Measurements from ENCODE around the gene PRKAG1.

PRKAG1 gene

GRCh38 chr12:49037111-49037946 lies 18.8 kb upstream of the PRKAG1 start:
- no peaks in the 10 kb centered on the region for H3K4me1 ChIP-seq (ENCODE audit: control insufficient read depth, insufficient read depth, low read length)
- peaks cover 95% of the 10 kb centered on the region for H3K36me3 ChIP-seq (ENCODE audit: control insufficient read depth, insufficient read depth, low read length)
- no peak overlapping the region for H3K9ac ChIP-seq (ENCODE audit: low read length)
- H3K9me3 ChIP-seq (ENCODE audit: control insufficient read depth, insufficient read depth, low read depth, low read length): no peaks in the 10 kb centered on the region
- H3K27ac ChIP-seq (ENCODE audit: low read depth, low read length): no peak overlapping the region
- no peak overlapping the region for H3K4me3 ChIP-seq (ENCODE audit: low read depth, low read length)
- H3K27me3 ChIP-seq (ENCODE audit: control insufficient read depth, insufficient read depth, low read length): no peaks in the 10 kb centered on the region

GRCh38 chr12:49036029-49036428 lies 17.5 kb upstream of the PRKAG1 start:
- no peak overlapping the region for H3K27ac ChIP-seq (ENCODE audit: low read depth, low read length)
- no peak overlapping the region for H3K9ac ChIP-seq (ENCODE audit: low read length)
- H3K9me3 ChIP-seq (ENCODE audit: control insufficient read depth, insufficient read depth, low read depth, low read length): no peaks in the 10 kb centered on the region
- H3K36me3 ChIP-seq (ENCODE audit: control insufficient read depth, insufficient read depth, low read length): peaks cover 95% of the 10 kb centered on the region
- no peak overlapping the region for H3K4me3 ChIP-seq (ENCODE audit: low read depth, low read length)
- H3K27me3 ChIP-seq (ENCODE audit: control insufficient read depth, insufficient read depth, low read length): no peaks in the 10 kb centered on the region
- H3K4me1 ChIP-seq (ENCODE audit: control insufficient read depth, insufficient read depth, low read length): no peaks in the 10 kb centered on the region

GRCh38 chr12:49034286-49034622 lies 15.7 kb upstream of the PRKAG1 start:
- Histone ChIP-seq H3K36me3 (ENCODE audit: control insufficient read depth, insufficient read depth, low read length) (peaks cover 95% of the 10 kb centered on the region), H3K27ac (ENCODE audit: low read depth, low read length) (no peak overlapping the region), H3K4me1 (ENCODE audit: control insufficient read depth, insufficient read depth, low read length) (no peaks in the 10 kb centered on the region), H3K27me3 (ENCODE audit: control insufficient read depth, insufficient read depth, low read length) (no peaks in the 10 kb centered on the region), H3K9me3 (ENCODE audit: control insufficient read depth, insufficient read depth, low read depth, low read length) (no peaks in the 10 kb centered on the region), H3K4me3 (ENCODE audit: low read depth, low read length) (no peak overlapping the region), H3K9ac (ENCODE audit: low read length) (no peak overlapping the region)

- H3K4me3 ChIP-seq (ENCODE audit: low read depth, low read length): no peak overlapping the region
- no peaks in the 10 kb centered on the region for H3K9me3 ChIP-seq (ENCODE audit: control insufficient read depth, insufficient read depth, low read depth, low read length)
- H3K4me1 ChIP-seq (ENCODE audit: control insufficient read depth, insufficient read depth, low read length): no peaks in the 10 kb centered on the region
- H3K36me3 ChIP-seq (ENCODE audit: control insufficient read depth, insufficient read depth, low read length): peaks cover 95% of the 10 kb centered on the region
- no peak overlapping the region for H3K27ac ChIP-seq (ENCODE audit: low read depth, low read length)
- no peak overlapping the region for H3K9ac ChIP-seq (ENCODE audit: low read length)
- H3K27me3 ChIP-seq (ENCODE audit: control insufficient read depth, insufficient read depth, low read length): no peaks in the 10 kb centered on the region
Measured at GRCh38 chr12:49033611-49034285, 15.2 kb upstream of the PRKAG1 start.

- H3K4me3 ChIP-seq (ENCODE audit: low read depth, low read length): no peak overlapping the region
- H3K27me3 ChIP-seq (ENCODE audit: control insufficient read depth, insufficient read depth, low read length): no peaks in the 10 kb centered on the region
- peaks cover 95% of the 10 kb centered on the region for H3K36me3 ChIP-seq (ENCODE audit: control insufficient read depth, insufficient read depth, low read length)
- H3K9ac ChIP-seq (ENCODE audit: low read length): no peak overlapping the region
- H3K9me3 ChIP-seq (ENCODE audit: control insufficient read depth, insufficient read depth, low read depth, low read length): no peaks in the 10 kb centered on the region
- no peak overlapping the region for H3K27ac ChIP-seq (ENCODE audit: low read depth, low read length)
- H3K4me1 ChIP-seq (ENCODE audit: control insufficient read depth, insufficient read depth, low read length): no peaks in the 10 kb centered on the region
Measured at GRCh38 chr12:49032679-49033447, 14.3 kb upstream of the PRKAG1 start.

GRCh38 chr12:49032276-49032675 lies 13.7 kb upstream of the PRKAG1 start:
- no peaks in the 10 kb centered on the region for H3K4me1 ChIP-seq (ENCODE audit: control insufficient read depth, insufficient read depth, low read length)
- peaks cover 95% of the 10 kb centered on the region for H3K36me3 ChIP-seq (ENCODE audit: control insufficient read depth, insufficient read depth, low read length)
- no peak overlapping the region for H3K9ac ChIP-seq (ENCODE audit: low read length)
- H3K4me3 ChIP-seq (ENCODE audit: low read depth, low read length): no peak overlapping the region
- no peaks in the 10 kb centered on the region for H3K27me3 ChIP-seq (ENCODE audit: control insufficient read depth, insufficient read depth, low read length)
- H3K27ac ChIP-seq (ENCODE audit: low read depth, low read length): no peak overlapping the region
- H3K9me3 ChIP-seq (ENCODE audit: control insufficient read depth, insufficient read depth, low read depth, low read length): no peaks in the 10 kb centered on the region

- Histone ChIP-seq H3K9me3 (ENCODE audit: control insufficient read depth, insufficient read depth, low read depth, low read length) (no peaks in the 10 kb centered on the region), H3K9ac (ENCODE audit: low read length) (no peak overlapping the region), H3K36me3 (ENCODE audit: control insufficient read depth, insufficient read depth, low read length) (peaks cover 95% of the 10 kb centered on the region), H3K4me3 (ENCODE audit: low read depth, low read length) (no peak overlapping the region), H3K27me3 (ENCODE audit: control insufficient read depth, insufficient read depth, low read length) (no peaks in the 10 kb centered on the region), H3K27ac (ENCODE audit: low read depth, low read length) (no peak overlapping the region), H3K4me1 (ENCODE audit: control insufficient read depth, insufficient read depth, low read length) (no peaks in the 10 kb centered on the region)
Measured at GRCh38 chr12:49031573-49032161, 13.1 kb upstream of the PRKAG1 start.

GRCh38 chr12:49030714-49031572 lies 12.4 kb upstream of the PRKAG1 start:
- H3K36me3 ChIP-seq (ENCODE audit: control insufficient read depth, insufficient read depth, low read length): peaks cover 98% of the 10 kb centered on the region
- H3K4me1 ChIP-seq (ENCODE audit: control insufficient read depth, insufficient read depth, low read length): no peaks in the 10 kb centered on the region
- no peaks in the 10 kb centered on the region for H3K27me3 ChIP-seq (ENCODE audit: control insufficient read depth, insufficient read depth, low read length)
- H3K4me3 ChIP-seq (ENCODE audit: low read depth, low read length): no peak overlapping the region
- H3K9me3 ChIP-seq (ENCODE audit: control insufficient read depth, insufficient read depth, low read depth, low read length): no peaks in the 10 kb centered on the region
- no peak overlapping the region for H3K9ac ChIP-seq (ENCODE audit: low read length)
- no peak overlapping the region for H3K27ac ChIP-seq (ENCODE audit: low read depth, low read length)

- no peak overlapping the region for H3K9ac ChIP-seq (ENCODE audit: low read length)
- no peak overlapping the region for H3K4me3 ChIP-seq (ENCODE audit: low read depth, low read length)
- H3K9me3 ChIP-seq (ENCODE audit: control insufficient read depth, insufficient read depth, low read depth, low read length): no peaks in the 10 kb centered on the region
- H3K27me3 ChIP-seq (ENCODE audit: control insufficient read depth, insufficient read depth, low read length): no peaks in the 10 kb centered on the region
- H3K27ac ChIP-seq (ENCODE audit: low read depth, low read length): no peak overlapping the region
- H3K4me1 ChIP-seq (ENCODE audit: control insufficient read depth, insufficient read depth, low read length): no peaks in the 10 kb centered on the region
- H3K36me3 ChIP-seq (ENCODE audit: control insufficient read depth, insufficient read depth, low read length): peaks cover 100% of the 10 kb centered on the region
Measured at GRCh38 chr12:49030119-49030518, 11.5 kb upstream of the PRKAG1 start.

- no peaks in the 10 kb centered on the region for H3K4me1 ChIP-seq (ENCODE audit: control insufficient read depth, insufficient read depth, low read length)
- H3K36me3 ChIP-seq (ENCODE audit: control insufficient read depth, insufficient read depth, low read length): peaks cover 100% of the 10 kb centered on the region
- no peak overlapping the region for H3K27ac ChIP-seq (ENCODE audit: low read depth, low read length)
- no peak overlapping the region for H3K4me3 ChIP-seq (ENCODE audit: low read depth, low read length)
- H3K27me3 ChIP-seq (ENCODE audit: control insufficient read depth, insufficient read depth, low read length): no peaks in the 10 kb centered on the region
- H3K9ac ChIP-seq (ENCODE audit: low read length): no peak overlapping the region
- H3K9me3 ChIP-seq (ENCODE audit: control insufficient read depth, insufficient read depth, low read depth, low read length): no peaks in the 10 kb centered on the region
Measured at GRCh38 chr12:49028666-49029275, 10.2 kb upstream of the PRKAG1 start.

Measured in HUES6 (cell line).